Stomach (tissue), 9 donors: ENCODE measurements around the gene PLIN5. TPM values are rescaled to one million over a fixed set of nuclear protein-coding genes. Genes with fewer than 3 reads are reported as not detected.

Experiments
- DNase-seq, 2 donors: peaks; one replicate each; pipeline versions ENCODE4 v3.0.0 to v3.0.0-alpha.2; 2013 to 2019
- H3K27ac ChIP-seq, 5 donors: fragments of 200-600 bp in 4 of 5; sonication (generic) in 4 of 5; one replicate each; pipeline ENCODE4 v1.5.1; 2013 to 2019; ENCODE audit warnings: mild to moderate bottlenecking in 1 of 5, moderate library complexity in 1 of 5
- H3K27me3 ChIP-seq, 3 donors: fragments of 200-600 bp; sonication (generic); one replicate each; pipeline ENCODE4 v1.5.1; 2017 to 2019; ENCODE audit warnings: mixed run types in 1 of 3
- H3K36me3 ChIP-seq, 4 donors: fragments of 200-600 bp; sonication (generic); 1 replicate in 3 of 4; 2 replicates in 1 of 4; pipeline ENCODE4 v1.5.1; 2016 to 2019
- H3K4me1 ChIP-seq, 4 donors: fragments of 200-600 bp; sonication (generic); one replicate each; pipeline ENCODE4 v1.5.1; 2016 to 2019
- H3K4me3 ChIP-seq, 4 donors: fragments of 200-600 bp; sonication (generic) in 3 of 4; one replicate each; pipeline ENCODE4 v1.5.1; 2016 to 2019; ENCODE audit warnings: mild to moderate bottlenecking in 1 of 4
- H3K9me3 ChIP-seq, 4 donors: fragments of 200-600 bp; sonication (generic); one replicate each; pipeline ENCODE4 v1.5.1; 2016 to 2019
- CTCF ChIP-seq, 7 experiments: fragments of 450-650 bp in 4 of 7; fragments of 200-600 bp in 3 of 7; sonication (generic) in 3 of 7; IDR thresholded peaks; one replicate each; pipeline ENCODE4 v1.5.1; 2016 to 2019; ENCODE audit warnings: antibody characterized with exemption in 7 of 7, control low read depth in 2 of 7, mild to moderate bottlenecking in 1 of 7
- EP300 ChIP-seq: sonication (generic); formaldehyde crosslinking; IDR thresholded peaks from one replicate; pipeline ENCODE4 v1.6.1; 2017; ENCODE audit warnings: antibody characterized with exemption
- POLR2A ChIP-seq, 4 donors: fragments of 450-650 bp; IDR thresholded peaks; one replicate each; pipeline ENCODE4 v1.6.1; 2016; ENCODE audit warnings: antibody characterized with exemption in 4 of 4, control low read depth in 2 of 4, mild to moderate bottlenecking in 1 of 4, moderate library complexity in 1 of 4
- POLR2AphosphoS5 ChIP-seq, 3 donors: sonication (generic); formaldehyde crosslinking; IDR thresholded peaks; one replicate each; pipeline ENCODE4 v1.6.1; 2016; ENCODE audit warnings: antibody characterized with exemption in 3 of 3
- WGBS, 5 donors: extraction: QIAGEN DNeasy Blood & Tissue Kit in 3 of 5; methylation state at CpG; one replicate each; pipeline versions ENCODE4 v1.1.5 to v1.1.7; 2013 to 2018; 5-methylcytosine and 5-hydroxymethylcytosine counted together
- intact Hi-C: fragments of 100-400 bp; cut with DNase I; formaldehyde crosslinking; loops from one replicate; pipeline ENCODE4 v1.15.1; 2023; ENCODE audit warnings: low total_unique reads
- polyA plus RNA-seq, 3 donors: library from polyadenylated mRNA; stranded (reverse); fragments of 200-250 nt; gene quantifications; one replicate each; pipeline ENCODE4 v1.2.3, GENCODE V29; 2013
- total RNA-seq, 5 donors: library from RNA; depleted of rRNA; stranded (reverse); fragments of >200 nt; gene quantifications; one replicate each; pipeline versions ENCODE4 v1.1.0 to v1.2.3, GENCODE V29; 2014 to 2016
- donor health status: healthy with polysubstance abuse.
- donor health status: Bipolar disorder and iron deficiency.
- donor health status: healthy.

PLIN5 gene
- total and polyA plus RNA-seq, 8 donors: 1.4 to 114 (median 31.6) TPM

- peaks cover 0 to 12% (median 2%) of the 10 kb centered on the region in 4 donors for H3K36me3 ChIP-seq
- no peak overlapping the region for H3K27ac ChIP-seq
- H3K4me1 ChIP-seq: peaks cover 0 to 27% (median 5%) of the 10 kb centered on the region in 4 donors
- intact Hi-C loops: loop anchor here (5.0 kb wide), 1 partner anchor 81 kb away; the partner anchor contains the start of gene TNFAIP8L1
- WGBS, 5 donors: 61 to 77% (median 71%) methylated on average over 8 to 25 of the region's 25 CpGs
- H3K4me3 ChIP-seq: no peak overlapping the region
- no peak for TF ChIP-seq CTCF (IDR thresholded peaks at IDR 0.05)
- no peak for DNase-seq
- H3K9me3 ChIP-seq: no peaks in the 10 kb centered on the region
- H3K27me3 ChIP-seq: peaks cover 0 to 23% (median 6%) of the 10 kb centered on the region in 3 donors
These were observed 21.6 kb upstream of the PLIN5 start for GRCh38 chr19:4556597-4557127.

- intact Hi-C loops: loop anchor here (5.0 kb wide), 1 partner anchor 81 kb away; the partner anchor contains the start of gene TNFAIP8L1
- H3K9me3 ChIP-seq: no peaks in the 10 kb centered on the region
- no peak overlapping the region for H3K27ac ChIP-seq
- DNase-seq: no peak
- H3K27me3 ChIP-seq: peaks cover 0 to 30% (median 6%) of the 10 kb centered on the region in 3 donors
- no peak for TF ChIP-seq POLR2AphosphoS5 (IDR thresholded peaks at IDR 0.05)
- peaks cover 0 to 12% (median 2%) of the 10 kb centered on the region in 4 donors for H3K36me3 ChIP-seq
- 61 to 72% (median 69%) methylated on average over 43 of the region's 43 CpGs for WGBS, 5 donors
- no peak overlapping the region for H3K4me3 ChIP-seq
- H3K4me1 ChIP-seq: peaks cover 0 to 27% (median 5%) of the 10 kb centered on the region in 4 donors
These were observed 20.9 kb upstream of the PLIN5 start for GRCh38 chr19:4555657-4556561.

GRCh38 chr19:4554717-4555116 is 19.7 kb upstream of the PLIN5 start:
- 64 to 76% (median 72%) methylated on average over 7 of the region's 7 CpGs for WGBS, 5 donors
- intact Hi-C loops: loop anchor here (5.0 kb wide), 1 partner anchor 83 kb away; the partner anchor contains the start of gene TNFAIP8L1
- TF ChIP-seq POLR2A (IDR thresholded peaks at IDR 0.05) (no peak), CTCF (IDR thresholded peaks at IDR 0.05) (no peak), POLR2AphosphoS5 (IDR thresholded peaks at IDR 0.05) (no peak), EP300 (no peak)

GRCh38 chr19:4553775-4554174 is 18.8 kb upstream of the PLIN5 start:
- H3K4me1 ChIP-seq: peaks cover 0 to 27% (median 5%) of the 10 kb centered on the region in 4 donors
- no peak overlapping the region for H3K27ac ChIP-seq
- 62 to 92% (median 74%) methylated on average over 3 of the region's 3 CpGs for WGBS, 5 donors
- no peak overlapping the region for H3K4me3 ChIP-seq
- no peak for DNase-seq
- peaks cover 0 to 34% (median 6%) of the 10 kb centered on the region in 3 donors for H3K27me3 ChIP-seq
- no peaks in the 10 kb centered on the region for H3K9me3 ChIP-seq
- no peak for TF ChIP-seq CTCF (IDR thresholded peaks at IDR 0.05)
- no peak for TF ChIP-seq POLR2AphosphoS5 (IDR thresholded peaks at IDR 0.05)
- TF ChIP-seq POLR2A (IDR thresholded peaks at IDR 0.05): no peak
- no peak for TF ChIP-seq EP300
- intact Hi-C loops: no loop called here
- peaks cover 0 to 20% (median 6%) of the 10 kb centered on the region in 4 donors for H3K36me3 ChIP-seq

More at GRCh38 chr19:4554717-4555116, 19.7 kb upstream of the PLIN5 start:
- peaks cover 0 to 27% (median 5%) of the 10 kb centered on the region in 4 donors for H3K4me1 ChIP-seq
- no peak overlapping the region for H3K27ac ChIP-seq
- no peak overlapping the region for H3K4me3 ChIP-seq
- peaks cover 0 to 34% (median 6%) of the 10 kb centered on the region in 3 donors for H3K27me3 ChIP-seq
- peaks cover 0 to 20% (median 6%) of the 10 kb centered on the region in 4 donors for H3K36me3 ChIP-seq
- DNase-seq: no peak
- H3K9me3 ChIP-seq: no peaks in the 10 kb centered on the region
